HG03558 (cell line): ENCODE data around the gene UBALD2.
A peak's percentile ranks its signal among the peaks of the same experiment; 100 is the strongest.
"Not testable (repeated sequence)": the region's sequence is repeated elsewhere in the genome, so short reads cannot be mapped to it uniquely, and the experiment has no call there.

Experiments
- ATAC-seq: cut with Tn5 transposase; IDR thresholded peaks from one replicate; pipeline ENCODE4 v1.9.1; 2021; ENCODE audit warnings: moderate number of reproducible peaks; ENCODE audit not compliant: unreplicated experiment; ENCODE audit errors: extremely low read depth

Gene UBALD2

GRCh38 chr17:76262732-76263344 lies 2.3 kb upstream of the UBALD2 start:
- no peak for ATAC-seq

GRCh38 chr17:76263896-76264295 lies 1.3 kb upstream of the UBALD2 start:
- no peak for ATAC-seq

- ATAC-seq = no peak
Observed at GRCh38 chr17:76264425-76264754, 758 bp upstream of the UBALD2 start.

GRCh38 chr17:76265624-76266243 lies 586 bp downstream of the UBALD2 start:
- no peak for ATAC-seq

GRCh38 chr17:76266244-76266938 lies 1.2 kb downstream of the UBALD2 start:
- no peak for ATAC-seq

GRCh38 chr17:76267051-76267576 lies 2.0 kb downstream of the UBALD2 start:
- ATAC-seq = no peak

GRCh38 chr17:76267581-76268001 lies 2.4 kb downstream of the UBALD2 start:
- not testable (repeated sequence) for ATAC-seq

- ATAC-seq = no peak
Observed at GRCh38 chr17:76268015-76268749, 3.0 kb downstream of the UBALD2 start.

GRCh38 chr17:76268991-76269981 lies 4.1 kb downstream of the UBALD2 start:
- ATAC-seq = no peak

GRCh38 chr17:76270127-76270592 lies 5.0 kb downstream of the UBALD2 start:
- no peak for ATAC-seq

- no peak for ATAC-seq
Observed at GRCh38 chr17:76270770-76271668, 5.9 kb downstream of the UBALD2 start.

- peak; percentile 28 for ATAC-seq
Observed at GRCh38 chr17:76271669-76272540, 6.8 kb downstream of the UBALD2 start.

GRCh38 chr17:76272541-76273444 lies 7.6 kb downstream of the UBALD2 start:
- peak; percentile 4 for ATAC-seq

GRCh38 chr17:76273445-76274111 lies 8.4 kb downstream of the UBALD2 start:
- no peak for ATAC-seq

GRCh38 chr17:76274112-76274956 lies 9.2 kb downstream of the UBALD2 start:
- ATAC-seq = no peak
